ENCODE results near the gene GSS. TPM values are rescaled to one million over a fixed set of nuclear protein-coding genes. Genes with fewer than 3 reads are reported as not detected.

GSS gene
- total RNA-seq, 1 experiment from 2014 or later, result 95.9 TPM

GRCh38 chr20:34993941-34994508 lies 38.4 kb upstream of the GSS start:
- Histone ChIP-seq H3K79me2 (ENCODE audit: low read length) (no peaks in the 10 kb centered on the region), H3K4me2 (ENCODE audit: low read length) (no peak overlapping the region), H3K27ac (ENCODE audit: low read length) (no peak overlapping the region), H3K36me3 (ENCODE audit: low read depth, low read length) (no peaks in the 10 kb centered on the region), H3K4me3 (ENCODE audit: low read length) (no peak overlapping the region), H3K27me3 (ENCODE audit: low read length) (no peaks in the 10 kb centered on the region), H2AFZ (ENCODE audit: low read length) (no peak overlapping the region), H3K9me2 (replicated peaks; ENCODE audit: low read length) (no peaks in the 10 kb centered on the region), H3K4me1 (ENCODE audit: insufficient read depth, low read length) (no peaks in the 10 kb centered on the region), H4K20me1 (ENCODE audit: low read length) (no peaks in the 10 kb centered on the region), H3K9me3 (ENCODE audit: low read length) (no peaks in the 10 kb centered on the region), H3F3A (ENCODE audit: low read length, unreplicated experiment) (no peaks in the 10 kb centered on the region), H3K9ac (ENCODE audit: low read length) (no peak overlapping the region)
- BruUV-seq (replicated peaks), result no TSS peak
- intact Hi-C loops (cut with micrococcal nuclease), result no loop called here
- ChIA-PET POLR2A (ENCODE audit: unreplicated experiment) (no interaction called here), CTCF (no interaction called here)
- no peak for TF ChIP-seq EZH2 (IDR thresholded peaks at IDR 0.05; ENCODE audit: low read length, unreplicated experiment)
- DNase-seq (no peak), ATAC-seq (no peak)

DNA sequence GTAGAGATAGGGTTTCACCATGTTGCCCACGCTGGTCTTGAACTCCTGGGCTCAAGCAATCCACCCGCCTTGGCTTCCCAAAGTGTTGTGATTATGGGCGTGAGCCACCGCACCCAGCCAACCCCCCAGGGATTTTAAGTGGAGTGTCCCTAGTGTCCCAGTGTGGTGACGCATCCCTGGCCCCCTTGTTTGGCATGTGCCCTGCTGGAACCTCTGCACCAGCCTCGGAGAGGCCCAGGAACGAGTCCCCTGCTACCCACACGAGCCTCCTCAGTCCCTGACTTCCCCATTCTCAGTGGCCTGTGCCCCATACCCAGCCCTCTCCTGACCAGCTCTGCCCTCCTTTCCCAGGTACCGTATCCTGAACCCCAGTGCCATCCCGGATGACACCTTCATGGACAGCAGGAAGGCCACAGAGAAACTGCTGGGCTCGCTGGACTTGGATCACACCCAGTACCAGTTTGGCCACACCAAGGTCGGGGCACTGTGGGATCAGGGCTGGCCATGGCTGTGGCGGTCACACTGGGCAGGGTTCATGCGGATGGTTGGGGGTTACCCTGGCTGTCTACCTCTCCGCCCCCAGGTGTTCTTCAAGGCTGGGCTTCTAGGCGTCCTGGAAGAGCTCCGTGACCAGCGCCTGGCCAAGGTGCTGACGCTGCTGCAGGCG lies 37.3 kb upstream of the GSS start:
- no peaks in the 10 kb centered on the region for H3K79me2 ChIP-seq (ENCODE audit: low read length)
- no peak overlapping the region for H3K4me2 ChIP-seq (ENCODE audit: low read length)
- H2AFZ ChIP-seq (ENCODE audit: low read length), result no peak overlapping the region
- ChIA-PET CTCF (no interaction called here), POLR2A (ENCODE audit: unreplicated experiment) (no interaction called here)
- H3K4me1 ChIP-seq (ENCODE audit: insufficient read depth, low read length), result no peaks in the 10 kb centered on the region
- H4K20me1 ChIP-seq (ENCODE audit: low read length), result no peaks in the 10 kb centered on the region
- no peaks in the 10 kb centered on the region for H3K27me3 ChIP-seq (ENCODE audit: low read length)
- no peak for DNase-seq
- no peak for ATAC-seq
- H3F3A ChIP-seq (ENCODE audit: low read length, unreplicated experiment), result no peaks in the 10 kb centered on the region
- H3K4me3 ChIP-seq (ENCODE audit: low read length), result no peak overlapping the region
- H3K27ac ChIP-seq (ENCODE audit: low read length), result no peak overlapping the region
- H3K36me3 ChIP-seq (ENCODE audit: low read depth, low read length), result no peaks in the 10 kb centered on the region
- H3K9me3 ChIP-seq (ENCODE audit: low read length), result no peaks in the 10 kb centered on the region
- no peak for TF ChIP-seq EZH2 (IDR thresholded peaks at IDR 0.05; ENCODE audit: low read length, unreplicated experiment)
- TF ChIP-seq EZH2phosphoT487 (IDR thresholded peaks at IDR 0.05; ENCODE audit: borderline replicate concordance, low read length), result no peak
- TF ChIP-seq, protein P1, sequence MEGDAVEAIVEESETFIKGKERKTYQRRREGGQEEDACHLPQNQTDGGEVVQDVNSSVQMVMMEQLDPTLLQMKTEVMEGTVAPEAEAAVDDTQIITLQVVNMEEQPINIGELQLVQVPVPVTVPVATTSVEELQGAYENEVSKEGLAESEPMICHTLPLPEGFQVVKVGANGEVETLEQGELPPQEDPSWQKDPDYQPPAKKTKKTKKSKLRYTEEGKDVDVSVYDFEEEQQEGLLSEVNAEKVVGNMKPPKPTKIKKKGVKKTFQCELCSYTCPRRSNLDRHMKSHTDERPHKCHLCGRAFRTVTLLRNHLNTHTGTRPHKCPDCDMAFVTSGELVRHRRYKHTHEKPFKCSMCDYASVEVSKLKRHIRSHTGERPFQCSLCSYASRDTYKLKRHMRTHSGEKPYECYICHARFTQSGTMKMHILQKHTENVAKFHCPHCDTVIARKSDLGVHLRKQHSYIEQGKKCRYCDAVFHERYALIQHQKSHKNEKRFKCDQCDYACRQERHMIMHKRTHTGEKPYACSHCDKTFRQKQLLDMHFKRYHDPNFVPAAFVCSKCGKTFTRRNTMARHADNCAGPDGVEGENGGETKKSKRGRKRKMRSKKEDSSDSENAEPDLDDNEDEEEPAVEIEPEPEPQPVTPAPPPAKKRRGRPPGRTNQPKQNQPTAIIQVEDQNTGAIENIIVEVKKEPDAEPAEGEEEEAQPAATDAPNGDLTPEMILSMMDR (conservative IDR thresholded peaks at IDR 0.05; ENCODE audit: low read depth, low read length), result no peak
- H3K9ac ChIP-seq (ENCODE audit: low read length), result no peak overlapping the region
- no peaks in the 10 kb centered on the region for H3K9me2 ChIP-seq (replicated peaks; ENCODE audit: low read length)
- BruUV-seq (replicated peaks), result no TSS peak
- intact Hi-C loops (cut with micrococcal nuclease), result no loop called here

DNA sequence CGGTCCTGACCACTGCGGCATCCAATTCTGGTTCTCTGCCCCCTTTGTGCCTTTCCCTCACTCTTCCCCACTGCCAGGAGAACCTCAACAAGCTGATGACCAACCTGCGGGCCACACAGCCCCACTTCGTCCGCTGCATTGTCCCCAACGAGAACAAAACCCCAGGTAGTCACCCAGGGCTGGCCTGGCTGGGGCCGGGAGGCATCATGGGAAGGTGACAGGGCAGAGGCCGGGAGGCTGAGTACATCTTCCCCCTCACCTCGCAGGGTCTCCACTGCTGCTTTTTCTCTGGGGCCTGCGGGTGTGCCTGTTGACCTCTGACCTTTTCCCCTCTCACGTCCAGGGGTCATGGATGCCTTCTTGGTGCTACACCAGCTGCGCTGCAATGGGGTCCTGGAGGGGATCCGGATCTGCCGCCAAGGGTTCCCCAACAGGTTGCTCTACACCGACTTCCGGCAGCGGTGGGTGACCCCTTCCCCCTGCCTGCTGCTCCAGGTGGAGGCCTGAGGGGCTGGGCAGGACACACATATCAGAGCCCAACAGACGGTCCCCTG lies 35.1 kb upstream of the GSS start:
- no peaks in the 10 kb centered on the region for H3K4me1 ChIP-seq (ENCODE audit: insufficient read depth, low read length)
- H3K9me2 ChIP-seq (replicated peaks; ENCODE audit: low read length), result no peaks in the 10 kb centered on the region
- H3K9me3 ChIP-seq (ENCODE audit: low read length), result no peaks in the 10 kb centered on the region
- H4K20me1 ChIP-seq (ENCODE audit: low read length), result no peaks in the 10 kb centered on the region
- H3K79me2 ChIP-seq (ENCODE audit: low read length), result no peaks in the 10 kb centered on the region
- CTCF ChIA-PET, result no interaction called here
- no peaks in the 10 kb centered on the region for H3F3A ChIP-seq (ENCODE audit: low read length, unreplicated experiment)
- POLR2A ChIA-PET (ENCODE audit: unreplicated experiment), result no interaction called here
- ATAC-seq (no peak), DNase-seq (no peak)
- H3K36me3 ChIP-seq (ENCODE audit: low read depth, low read length), result no peaks in the 10 kb centered on the region
- H2AFZ ChIP-seq (ENCODE audit: low read length), result no peak overlapping the region
- no peak overlapping the region for H3K4me2 ChIP-seq (ENCODE audit: low read length)
- no TSS peak for BruUV-seq (replicated peaks)
- TF ChIP-seq EZH2phosphoT487 (IDR thresholded peaks at IDR 0.05; ENCODE audit: borderline replicate concordance, low read length) (no peak), EZH2 (IDR thresholded peaks at IDR 0.05; ENCODE audit: low read length, unreplicated experiment) (no peak)
- TF ChIP-seq, protein P1 (conservative IDR thresholded peaks at IDR 0.05; ENCODE audit: low read depth, low read length), result no peak
- no peak overlapping the region for H3K27ac ChIP-seq (ENCODE audit: low read length)
- no peak overlapping the region for H3K4me3 ChIP-seq (ENCODE audit: low read length)
- no peak overlapping the region for H3K9ac ChIP-seq (ENCODE audit: low read length)
- intact Hi-C loops (cut with micrococcal nuclease), result no loop called here
- no peaks in the 10 kb centered on the region for H3K27me3 ChIP-seq (ENCODE audit: low read length)
